OCI-LY1 (cell line): ENCODE data around the gene KRTDAP.

ENCODE experiments used
- H2AFZ ChIP-seq: fragments of 200-600 bp; sonication (generic), shearing (Covaris generic); 2 replicates; pipeline ENCODE4 v1.6.0; 2014; ENCODE audit warnings: antibody characterized with exemption, mild to moderate bottlenecking, low read length
- H3F3A ChIP-seq: fragments of 200-600 bp; sonication (generic), shearing (Covaris generic); 2 replicates; pipeline ENCODE4 v1.6.0; 2014; ENCODE audit warnings: mild to moderate bottlenecking, antibody characterized with exemption, low read length, moderate library complexity; ENCODE audit not compliant: insufficient read depth
- H3K27ac ChIP-seq: fragments of 200-600 bp; sonication (generic); 2 replicates; pipeline ENCODE4 v1.5.1; 2014; ENCODE audit warnings: low read length, mixed run types, mild to moderate bottlenecking, low read depth; ENCODE audit not compliant: poor library complexity, severe bottlenecking
- H3K27me3 ChIP-seq: fragments of 200-600 bp; sonication (generic); 2 replicates; pipeline ENCODE4 v1.6.0; 2014; ENCODE audit warnings: antibody characterized with exemption, mild to moderate bottlenecking, low read length, moderate library complexity; ENCODE audit not compliant: insufficient read depth
- H3K36me3 ChIP-seq: fragments of 200-600 bp; sonication (generic); 2 replicates; pipeline ENCODE4 v1.6.1; 2014; ENCODE audit warnings: mild to moderate bottlenecking, antibody characterized with exemption, low read length, moderate library complexity, mixed read lengths; ENCODE audit not compliant: insufficient read depth
- H3K4me1 ChIP-seq: fragments of 200-600 bp; sonication (generic); 2 replicates; pipeline ENCODE4 v1.5.1; 2014; ENCODE audit warnings: mild to moderate bottlenecking, low read length, moderate library complexity; ENCODE audit not compliant: insufficient read depth, severe bottlenecking
- H3K4me2 ChIP-seq: fragments of 200-600 bp; sonication (generic), shearing (Covaris generic); 2 replicates; pipeline ENCODE4 v1.6.1; 2014; ENCODE audit warnings: low read length
- H3K4me3 ChIP-seq: fragments of 200-600 bp; sonication (generic); 2 replicates; pipeline ENCODE4 v1.5.1; 2014; ENCODE audit warnings: low read length, low read depth, mild to moderate bottlenecking, mixed read lengths; ENCODE audit not compliant: poor library complexity, severe bottlenecking
- H3K79me2 ChIP-seq: fragments of 200-600 bp; shearing (Covaris generic); 2 replicates; pipeline ENCODE4 v1.6.1; 2016; ENCODE audit warnings: mixed run types, low read length, mixed read lengths; ENCODE audit not compliant: insufficient read depth
- H3K9ac ChIP-seq: fragments of 200-600 bp; sonication (generic), shearing (Covaris generic); 2 replicates; pipeline ENCODE4 v1.6.1; 2014; ENCODE audit warnings: mild to moderate bottlenecking, low read length, mixed read lengths
- H3K9me2 ChIP-seq: fragments of 200-600 bp; sonication (generic), shearing (Covaris generic); 2 replicates; pipeline ENCODE4 v1.6.1; 2014; ENCODE audit warnings: low read depth, mild to moderate bottlenecking, low read length, mixed read lengths
- H3K9me3 ChIP-seq: fragments of 200-600 bp; shearing (Covaris generic); 2 replicates; pipeline ENCODE4 v1.6.1; 2014; ENCODE audit warnings: low read length, mixed read lengths
- H4K20me1 ChIP-seq: fragments of 200-600 bp; sonication (generic), shearing (Covaris generic); 2 replicates; pipeline ENCODE4 v1.6.0; 2016; ENCODE audit warnings: mild to moderate bottlenecking, low read length; ENCODE audit not compliant: insufficient read depth
- CTCF ChIP-seq: fragments of 200-600 bp; sonication (generic), shearing (Covaris generic); IDR thresholded peaks from 2 replicates; pipeline ENCODE4 v1.5.1; 2017; ENCODE audit warnings: mild to moderate bottlenecking, antibody characterized with exemption, low read length, moderate library complexity, mixed read lengths
- EZH2 ChIP-seq: fragments of 200-600 bp; sonication (generic), shearing (Covaris generic); IDR thresholded peaks from 2 replicates; pipeline ENCODE4 v1.8.0; 2017; ENCODE audit warnings: borderline replicate concordance, mixed run types, mild to moderate bottlenecking, antibody characterized with exemption, low read length, moderate library complexity, mixed read lengths

The KRTDAP gene

GRCh38 chr19:35444735-35445134, 45.5 kb downstream of the KRTDAP start:
- Histone ChIP-seq H2AFZ (no peak overlapping the region), H3K4me1 (no peaks in the 10 kb centered on the region), H3K27me3 (peaks cover 14% of the 10 kb centered on the region; the same call in 1 of the 2 replicates), H3K4me3 (no peak overlapping the region), H3K27ac (no peak overlapping the region), H3F3A (no peaks in the 10 kb centered on the region), H3K79me2 (no peaks in the 10 kb centered on the region), H3K9me3 (no peaks in the 10 kb centered on the region), H3K4me2 (no peak overlapping the region), H3K9ac (no peak overlapping the region), H3K9me2 (no peaks in the 10 kb centered on the region), H3K36me3 (no peaks in the 10 kb centered on the region), H4K20me1 (no peaks in the 10 kb centered on the region)
- TF ChIP-seq CTCF (no peak), EZH2 (no peak)

- H3K27ac ChIP-seq = no peak overlapping the region
Observed at GRCh38 chr19:35442091-35442490, 48.2 kb downstream of the KRTDAP start.

GRCh38 chr19:35439921-35440320, 50.3 kb downstream of the KRTDAP start:
- no peaks in the 10 kb centered on the region for H3F3A ChIP-seq
- no peak overlapping the region for H3K9ac ChIP-seq
- 0 out of 2 replicates have a peak, but pooled peaks cover 6% of the 10 kb centered on the region for H3K27me3 ChIP-seq
- no peaks in the 10 kb centered on the region for H3K36me3 ChIP-seq
- H4K20me1 ChIP-seq = no peaks in the 10 kb centered on the region
- H3K79me2 ChIP-seq = no peaks in the 10 kb centered on the region
- H3K9me3 ChIP-seq = no peaks in the 10 kb centered on the region
- H3K4me2 ChIP-seq = no peak overlapping the region
- no peak overlapping the region for H3K27ac ChIP-seq
- H3K4me1 ChIP-seq = no peaks in the 10 kb centered on the region
- no peak overlapping the region for H2AFZ ChIP-seq
- H3K4me3 ChIP-seq = no peak overlapping the region
- no peak for TF ChIP-seq CTCF
- TF ChIP-seq EZH2 = no peak
- H3K9me2 ChIP-seq = no peaks in the 10 kb centered on the region

More at GRCh38 chr19:35442091-35442490, 48.2 kb downstream of the KRTDAP start:
- Histone ChIP-seq H3K27me3 (0 out of 2 replicates have a peak, but pooled peaks cover 6% of the 10 kb centered on the region), H3K9me2 (no peaks in the 10 kb centered on the region), H3K9ac (no peak overlapping the region), H4K20me1 (no peaks in the 10 kb centered on the region), H2AFZ (no peak overlapping the region), H3K4me1 (no peaks in the 10 kb centered on the region), H3K36me3 (no peaks in the 10 kb centered on the region), H3K9me3 (no peaks in the 10 kb centered on the region), H3F3A (no peaks in the 10 kb centered on the region), H3K4me3 (no peak overlapping the region), H3K79me2 (no peaks in the 10 kb centered on the region), H3K4me2 (no peak overlapping the region)
- no peak for TF ChIP-seq CTCF
- TF ChIP-seq EZH2 = no peak
